MM.1S (cell line): ENCODE results near the gene SNRPA1.

Experiments used
- DNase-seq: peaks from one replicate; pipeline ENCODE4 v3.0.0-alpha.2; 2015
- H2AFZ ChIP-seq: fragments of 300-600 bp; sonication (generic); 2 replicates; pipeline ENCODE4 v1.6.0; 2016; ENCODE audit warnings: antibody characterized with exemption, low read length
- H3F3A ChIP-seq: fragments of 300-600 bp; sonication (generic); 2 replicates; pipeline ENCODE4 v1.6.1; 2016; ENCODE audit warnings: mild to moderate bottlenecking, antibody characterized with exemption, low read length, moderate library complexity, mixed read lengths; ENCODE audit not compliant: insufficient read depth
- H3K27ac ChIP-seq: fragments of 300-600 bp; sonication (generic); 2 replicates; pipeline ENCODE4 v1.5.1; 2016; ENCODE audit warnings: mild to moderate bottlenecking, low read length
- H3K27me3 ChIP-seq: fragments of 300-600 bp; sonication (generic); replicated peaks from 2 replicates; pipeline ENCODE4 v1.6.0; 2016; ENCODE audit warnings: low read length; ENCODE audit not compliant: insufficient read depth
- H3K36me3 ChIP-seq: fragments of 300-600 bp; sonication (generic); replicated peaks from 2 replicates; pipeline ENCODE4 v1.6.1; 2016; ENCODE audit warnings: mild to moderate bottlenecking, low read length, mixed read lengths; ENCODE audit not compliant: insufficient read depth
- H3K4me1 ChIP-seq: fragments of 300-600 bp; sonication (generic); 2 replicates; pipeline ENCODE4 v1.6.1; 2016; ENCODE audit warnings: low read length, mixed read lengths
- H3K4me2 ChIP-seq: fragments of 300-600 bp; sonication (generic); 2 replicates; pipeline ENCODE4 v1.6.0; 2016; ENCODE audit warnings: low read depth, low read length
- H3K4me3 ChIP-seq: fragments of 300-600 bp; sonication (generic); 2 replicates; pipeline ENCODE4 v1.5.1; 2016; ENCODE audit warnings: low read length, mixed read lengths
- H3K79me2 ChIP-seq: fragments of 300-600 bp; sonication (generic); 2 replicates; pipeline ENCODE4 v1.6.1; 2016; ENCODE audit warnings: mixed run types, low read length, mixed read lengths
- H3K9ac ChIP-seq: fragments of 300-600 bp; sonication (generic); 2 replicates; pipeline ENCODE4 v1.6.1; 2016; ENCODE audit warnings: low read length, mixed read lengths
- H3K9me2 ChIP-seq: fragments of 300-600 bp; sonication (generic); replicated peaks from 2 replicates; pipeline ENCODE4 v1.6.1; 2016; ENCODE audit warnings: mild to moderate bottlenecking, low read length, mixed read lengths; ENCODE audit not compliant: insufficient read depth
- H3K9me3 ChIP-seq: fragments of 300-600 bp; sonication (generic); replicated peaks from 2 replicates; pipeline ENCODE4 v1.6.1; 2016; ENCODE audit warnings: mild to moderate bottlenecking, low read length, mixed read lengths; ENCODE audit not compliant: insufficient read depth
- H4K20me1 ChIP-seq: fragments of 300-600 bp; sonication (generic); 2 replicates; pipeline ENCODE4 v1.6.1; 2016; ENCODE audit warnings: mild to moderate bottlenecking, low read length, moderate library complexity, mixed read lengths; ENCODE audit not compliant: insufficient read depth
- EZH2 ChIP-seq: fragments of 300-600 bp; sonication (generic); optimal IDR thresholded peaks from 2 replicates; pipeline ENCODE3; 2017; ENCODE audit warnings: low read depth, mild to moderate bottlenecking, antibody characterized with exemption, low read length, mixed read lengths
- EZH2phosphoT487 ChIP-seq: fragments of 300-600 bp; sonication (generic); IDR thresholded peaks from 2 replicates; pipeline ENCODE4 v1.6.1; 2018; ENCODE audit warnings: antibody characterized with exemption, low read length
- TF ChIP-seq, protein P1 (sequence below): fragments of 300-600 bp; sonication (generic); IDR thresholded peaks from 2 replicates; pipeline ENCODE4 v1.5.1; 2016; ENCODE audit warnings: antibody characterized with exemption, low read length, mixed read lengths

Gene SNRPA1

GRCh38 chr15:101237251-101237650, 57.8 kb downstream of the SNRPA1 start:
- H3F3A ChIP-seq: peaks cover 2% of the 10 kb centered on the region
- H3K79me2 ChIP-seq: peaks cover 100% of the 10 kb centered on the region
- H3K27ac ChIP-seq: no peak overlapping the region
- no peaks in the 10 kb centered on the region for H3K9me2 ChIP-seq
- H3K9ac ChIP-seq: no peak overlapping the region
- no peaks in the 10 kb centered on the region for H3K9me3 ChIP-seq
- H3K4me2 ChIP-seq: no peak overlapping the region
- H3K4me3 ChIP-seq: no peak overlapping the region
- peaks cover 5% of the 10 kb centered on the region; the same call in 1 of the 2 replicates for H4K20me1 ChIP-seq
- no peak overlapping the region for H2AFZ ChIP-seq
- TF ChIP-seq EZH2phosphoT487 (no peak), EZH2 (no peak)
- TF ChIP-seq, protein P1, sequence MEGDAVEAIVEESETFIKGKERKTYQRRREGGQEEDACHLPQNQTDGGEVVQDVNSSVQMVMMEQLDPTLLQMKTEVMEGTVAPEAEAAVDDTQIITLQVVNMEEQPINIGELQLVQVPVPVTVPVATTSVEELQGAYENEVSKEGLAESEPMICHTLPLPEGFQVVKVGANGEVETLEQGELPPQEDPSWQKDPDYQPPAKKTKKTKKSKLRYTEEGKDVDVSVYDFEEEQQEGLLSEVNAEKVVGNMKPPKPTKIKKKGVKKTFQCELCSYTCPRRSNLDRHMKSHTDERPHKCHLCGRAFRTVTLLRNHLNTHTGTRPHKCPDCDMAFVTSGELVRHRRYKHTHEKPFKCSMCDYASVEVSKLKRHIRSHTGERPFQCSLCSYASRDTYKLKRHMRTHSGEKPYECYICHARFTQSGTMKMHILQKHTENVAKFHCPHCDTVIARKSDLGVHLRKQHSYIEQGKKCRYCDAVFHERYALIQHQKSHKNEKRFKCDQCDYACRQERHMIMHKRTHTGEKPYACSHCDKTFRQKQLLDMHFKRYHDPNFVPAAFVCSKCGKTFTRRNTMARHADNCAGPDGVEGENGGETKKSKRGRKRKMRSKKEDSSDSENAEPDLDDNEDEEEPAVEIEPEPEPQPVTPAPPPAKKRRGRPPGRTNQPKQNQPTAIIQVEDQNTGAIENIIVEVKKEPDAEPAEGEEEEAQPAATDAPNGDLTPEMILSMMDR: no peak
- peaks cover 5% of the 10 kb centered on the region for H3K4me1 ChIP-seq
- H3K36me3 ChIP-seq: peaks cover 26% of the 10 kb centered on the region
- no peak for DNase-seq
- H3K27me3 ChIP-seq: no peaks in the 10 kb centered on the region

DNA sequence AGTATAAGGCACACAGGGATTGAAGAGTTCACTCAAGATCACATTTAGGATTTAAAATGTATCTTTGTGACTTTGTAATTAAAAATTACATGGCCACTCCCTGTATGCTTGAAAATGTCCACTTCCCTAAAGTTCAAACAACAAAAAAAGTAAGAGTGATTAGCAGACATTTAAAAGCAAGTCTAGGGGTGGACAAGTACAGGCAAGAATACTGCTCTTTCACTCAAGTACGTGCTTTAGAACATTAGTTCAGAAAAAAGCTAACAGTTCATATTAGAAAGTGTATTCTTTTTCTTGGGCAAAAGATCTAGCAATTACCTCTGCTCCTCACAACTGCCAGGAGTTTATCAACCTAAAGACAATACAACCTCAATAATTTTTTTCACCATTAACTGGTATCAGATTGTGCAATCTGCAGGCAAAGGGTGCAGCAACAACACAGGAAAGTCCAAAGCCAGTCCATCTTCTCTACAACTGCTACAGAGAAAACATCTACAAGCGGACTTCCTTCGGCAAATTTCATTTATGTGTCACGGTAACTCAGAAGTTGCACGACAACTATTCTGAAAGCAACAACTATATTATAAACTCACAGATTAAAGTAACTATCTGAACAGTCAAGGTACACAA, 61.3 kb downstream of the SNRPA1 start:
- no peak overlapping the region for H3K27ac ChIP-seq
- H3K4me2 ChIP-seq: no peak overlapping the region
- no peaks in the 10 kb centered on the region for H3K9me2 ChIP-seq
- H4K20me1 ChIP-seq: peaks cover 5% of the 10 kb centered on the region; the same call in 1 of the 2 replicates
- H3F3A ChIP-seq: no peaks in the 10 kb centered on the region
- peaks cover 100% of the 10 kb centered on the region for H3K79me2 ChIP-seq
- peaks cover 39% of the 10 kb centered on the region for H3K36me3 ChIP-seq
- TF ChIP-seq, protein P1: no peak
- TF ChIP-seq EZH2 (no peak), EZH2phosphoT487 (no peak)
- no peaks in the 10 kb centered on the region for H3K27me3 ChIP-seq
- H2AFZ ChIP-seq: no peak overlapping the region
- no peak overlapping the region for H3K9ac ChIP-seq
- no peaks in the 10 kb centered on the region for H3K9me3 ChIP-seq
- DNase-seq: no peak
- H3K4me1 ChIP-seq: peaks cover under 1% of the 10 kb centered on the region; the same call in 1 of the 2 replicates
- H3K4me3 ChIP-seq: no peak overlapping the region

DNA sequence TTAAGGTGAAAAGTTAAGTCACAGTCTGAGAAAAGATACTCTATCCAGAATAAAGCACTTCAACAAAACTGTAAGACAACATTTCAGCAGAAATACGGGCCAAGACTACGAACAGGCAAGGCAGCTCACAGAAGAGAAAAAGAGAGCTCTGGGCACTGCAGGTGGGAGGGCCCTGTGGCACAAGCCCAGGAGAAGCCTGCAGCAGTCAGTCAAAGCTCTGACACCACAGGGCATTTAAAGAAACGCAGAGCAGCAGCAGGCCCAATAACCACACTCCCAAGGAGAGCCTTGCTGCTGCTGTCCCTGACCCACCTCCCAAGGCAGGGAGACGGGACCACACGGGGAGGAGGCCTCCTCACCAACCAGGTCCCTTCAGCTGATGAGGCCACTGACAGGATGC, 62.4 kb downstream of the SNRPA1 start:
- H3K9me2 ChIP-seq: no peaks in the 10 kb centered on the region
- H3K27me3 ChIP-seq: no peaks in the 10 kb centered on the region
- H3K36me3 ChIP-seq: peaks cover 45% of the 10 kb centered on the region
- peaks cover 100% of the 10 kb centered on the region for H3K79me2 ChIP-seq
- H3K4me1 ChIP-seq: peaks cover 10% of the 10 kb centered on the region
- TF ChIP-seq EZH2phosphoT487: no peak
- TF ChIP-seq EZH2: no peak
- TF ChIP-seq, protein P1: no peak
- no peak overlapping the region for H2AFZ ChIP-seq
- H3K9ac ChIP-seq: no peak overlapping the region
- H3K4me2 ChIP-seq: no peak overlapping the region
- no peak overlapping the region for H3K4me3 ChIP-seq
- no peak overlapping the region for H3K27ac ChIP-seq
- H3F3A ChIP-seq: no peaks in the 10 kb centered on the region; the same call in 1 of the 2 replicates
- peaks cover 5% of the 10 kb centered on the region; the same call in 1 of the 2 replicates for H4K20me1 ChIP-seq
- H3K9me3 ChIP-seq: no peaks in the 10 kb centered on the region
- DNase-seq: no peak
